GM20000 (cell line): ENCODE results near the gene TMEM33.

Experiments used
- DNase-seq: peaks from one replicate; pipeline ENCODE4 v3.0.0; 2012; ENCODE audit warnings: low spot score
- TF ChIP-seq, protein P1 (sequence below): IDR thresholded peaks from 2 replicates; pipeline ENCODE4 v1.5.1; 2012; ENCODE audit warnings: mild to moderate bottlenecking, control low read depth; ENCODE audit errors: extremely low read depth, missing control alignments

The TMEM33 gene

DNA sequence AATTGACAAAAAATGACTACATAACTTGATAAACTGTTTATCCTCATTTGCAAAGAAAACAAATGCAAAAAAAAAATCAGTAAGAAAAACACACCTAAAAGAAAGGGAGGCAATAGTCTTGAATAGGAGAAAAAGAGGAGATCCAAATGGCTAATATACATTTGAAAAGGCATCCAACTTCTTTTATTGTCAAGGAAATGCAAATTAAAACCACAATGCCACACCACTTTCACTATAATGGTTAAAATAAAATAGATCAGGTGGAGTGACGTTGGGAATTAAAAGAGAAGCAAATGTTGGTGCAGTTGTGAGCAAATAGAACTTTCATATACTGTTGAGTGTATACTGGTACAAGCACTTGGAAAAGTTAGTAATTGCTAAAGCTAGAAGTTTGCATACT is 49.9 kb downstream of the TMEM33 start:
- TF ChIP-seq, protein P1, sequence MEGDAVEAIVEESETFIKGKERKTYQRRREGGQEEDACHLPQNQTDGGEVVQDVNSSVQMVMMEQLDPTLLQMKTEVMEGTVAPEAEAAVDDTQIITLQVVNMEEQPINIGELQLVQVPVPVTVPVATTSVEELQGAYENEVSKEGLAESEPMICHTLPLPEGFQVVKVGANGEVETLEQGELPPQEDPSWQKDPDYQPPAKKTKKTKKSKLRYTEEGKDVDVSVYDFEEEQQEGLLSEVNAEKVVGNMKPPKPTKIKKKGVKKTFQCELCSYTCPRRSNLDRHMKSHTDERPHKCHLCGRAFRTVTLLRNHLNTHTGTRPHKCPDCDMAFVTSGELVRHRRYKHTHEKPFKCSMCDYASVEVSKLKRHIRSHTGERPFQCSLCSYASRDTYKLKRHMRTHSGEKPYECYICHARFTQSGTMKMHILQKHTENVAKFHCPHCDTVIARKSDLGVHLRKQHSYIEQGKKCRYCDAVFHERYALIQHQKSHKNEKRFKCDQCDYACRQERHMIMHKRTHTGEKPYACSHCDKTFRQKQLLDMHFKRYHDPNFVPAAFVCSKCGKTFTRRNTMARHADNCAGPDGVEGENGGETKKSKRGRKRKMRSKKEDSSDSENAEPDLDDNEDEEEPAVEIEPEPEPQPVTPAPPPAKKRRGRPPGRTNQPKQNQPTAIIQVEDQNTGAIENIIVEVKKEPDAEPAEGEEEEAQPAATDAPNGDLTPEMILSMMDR: no peak
- DNase-seq: no peak

DNA sequence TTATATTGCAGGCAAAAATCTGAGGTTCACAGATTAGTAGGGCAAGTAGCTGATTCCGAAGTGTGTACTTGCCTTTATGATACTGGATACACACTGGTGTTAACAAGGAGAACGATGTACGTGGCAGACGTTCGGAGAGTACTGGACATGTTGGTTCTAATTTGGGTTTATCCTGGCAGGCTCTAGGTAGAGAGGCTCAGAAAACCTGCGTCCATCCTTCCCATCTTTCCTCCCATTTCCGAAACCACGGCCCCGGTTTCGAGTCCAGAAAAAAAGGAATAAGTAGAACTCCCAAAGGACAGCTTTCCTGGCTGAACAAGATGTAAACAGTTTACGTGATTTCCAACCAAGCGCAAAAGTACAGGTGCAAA is 54.8 kb downstream of the TMEM33 start:
- TF ChIP-seq, protein P1: no peak
- peak; percentile 10 for DNase-seq

DNA sequence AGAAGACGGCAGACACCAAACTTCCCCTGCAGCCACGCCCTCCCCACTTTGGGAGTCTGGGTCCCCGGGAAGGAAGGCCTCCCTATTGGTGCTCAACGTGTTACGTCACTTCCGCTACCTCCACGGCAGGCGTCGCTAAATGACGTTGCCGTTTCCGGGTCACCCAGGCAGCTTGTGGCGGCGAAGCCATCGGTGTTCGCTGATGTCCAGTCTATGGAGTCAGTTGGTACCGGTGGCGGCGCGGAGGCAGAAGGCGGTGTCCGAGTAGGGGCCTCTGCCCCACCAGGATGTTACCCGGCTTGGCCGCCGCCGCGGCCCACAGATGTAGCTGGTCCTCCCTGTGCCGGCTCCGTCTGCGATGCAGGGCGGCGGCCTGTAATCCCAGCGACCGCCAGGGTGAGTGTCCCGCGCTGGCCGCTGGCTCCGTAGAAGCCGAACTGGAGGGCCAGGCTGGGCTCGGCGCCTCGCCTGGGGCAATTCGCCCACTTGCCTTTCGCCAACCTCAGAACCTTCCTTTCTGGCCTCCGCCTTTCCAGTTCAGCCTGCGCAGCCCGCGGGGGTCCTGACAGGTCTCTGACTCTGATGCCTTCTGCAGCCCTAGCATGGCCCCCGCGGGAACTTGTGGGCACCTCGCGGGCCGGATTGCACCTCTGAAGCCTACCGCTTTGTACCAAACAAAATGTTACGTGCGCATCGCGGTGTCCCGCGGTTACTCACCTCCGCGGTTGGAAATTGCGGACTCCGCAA is 55.3 kb downstream of the TMEM33 start, which contains the start of gene SLC30A9:
Gene SLC30A9, plus strand, starts transcription at position 166 of the 747 bp plus-strand sequence. Its CDS starts 122 bp downstream, at position 288.
- TF ChIP-seq, protein P1: peak; percentile 7
- DNase-seq: peak; percentile 96

DNA sequence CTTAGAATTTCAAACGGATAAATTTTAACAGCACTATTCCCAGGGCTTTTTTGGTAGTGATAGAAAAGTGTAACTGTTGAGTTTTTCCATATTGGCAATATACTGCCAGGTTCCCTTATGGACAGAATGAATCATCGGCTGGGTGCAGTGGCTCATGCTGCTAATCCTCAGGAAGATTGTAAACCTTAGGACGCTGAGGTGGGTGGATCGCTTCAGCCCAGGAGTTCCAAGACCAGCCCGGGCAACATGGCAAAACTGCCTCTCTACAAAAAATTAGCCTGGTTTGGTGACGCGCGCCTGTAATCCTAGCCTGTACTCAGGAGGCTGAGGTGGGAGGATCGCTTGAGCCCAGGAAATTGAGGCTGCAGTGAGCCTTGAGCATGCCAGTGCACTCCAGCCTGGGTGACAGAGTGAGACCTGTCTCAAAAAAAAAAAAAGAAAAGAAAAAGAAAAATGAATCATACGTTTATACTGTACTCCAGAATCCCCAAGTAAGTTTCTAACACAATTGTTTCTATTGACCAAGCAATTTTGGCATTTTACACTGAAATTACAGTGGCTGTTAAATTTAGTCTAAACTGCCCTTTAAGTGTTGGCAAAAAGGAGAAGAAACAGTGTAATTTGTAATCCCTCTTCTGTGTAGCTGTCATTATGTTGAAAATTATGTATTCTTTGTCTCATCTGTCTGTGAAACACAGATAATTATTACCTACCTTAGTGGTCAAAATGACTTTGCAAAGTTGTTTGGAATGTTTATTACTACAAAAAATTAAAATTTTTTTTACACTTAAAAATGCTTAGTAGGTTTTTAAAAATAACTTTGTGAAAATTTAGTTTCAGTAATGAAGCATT is 56.9 kb downstream of the TMEM33 start:
- TF ChIP-seq, protein P1: no peak
- DNase-seq: no peak

DNA sequence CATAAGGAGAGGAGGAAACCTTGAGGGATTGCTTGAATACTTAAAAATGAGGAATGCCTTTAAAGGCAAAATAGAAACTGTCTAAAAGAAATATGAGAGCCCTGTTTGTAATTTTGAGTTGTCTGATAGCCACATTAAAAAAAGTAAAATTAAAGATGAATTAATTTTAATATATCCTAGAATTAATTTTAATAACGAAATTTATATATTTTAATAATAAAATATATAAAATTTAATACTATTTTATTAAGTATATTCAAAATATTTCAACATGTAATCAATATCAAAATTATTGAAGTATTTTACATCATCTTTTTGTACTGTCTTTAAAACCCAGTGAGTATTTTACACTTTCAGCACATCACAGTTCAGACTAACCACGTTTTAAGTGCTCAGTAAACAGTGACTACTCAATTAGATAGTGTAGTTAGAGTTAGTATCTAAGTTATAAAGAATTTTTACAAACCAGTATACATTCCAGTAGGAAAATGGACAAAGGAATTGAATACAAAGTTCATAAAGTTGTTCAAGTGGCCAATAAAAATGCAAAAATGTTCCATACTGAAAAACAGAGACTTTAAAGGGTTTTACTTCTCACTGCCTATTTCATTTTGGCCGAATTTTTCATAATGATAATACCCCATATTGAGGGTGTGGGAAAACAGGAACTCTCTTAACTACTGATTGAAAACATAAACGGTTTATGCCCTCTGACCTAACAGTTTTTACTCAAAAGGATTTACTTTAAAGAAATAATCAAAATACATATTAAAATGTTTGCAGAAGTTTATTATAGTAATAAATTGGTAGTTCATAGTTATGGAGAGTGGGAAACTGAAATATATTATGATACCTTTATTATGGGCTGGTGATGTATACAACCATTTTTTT is 58.0 kb downstream of the TMEM33 start:
- TF ChIP-seq, protein P1: no peak
- no peak for DNase-seq

DNA sequence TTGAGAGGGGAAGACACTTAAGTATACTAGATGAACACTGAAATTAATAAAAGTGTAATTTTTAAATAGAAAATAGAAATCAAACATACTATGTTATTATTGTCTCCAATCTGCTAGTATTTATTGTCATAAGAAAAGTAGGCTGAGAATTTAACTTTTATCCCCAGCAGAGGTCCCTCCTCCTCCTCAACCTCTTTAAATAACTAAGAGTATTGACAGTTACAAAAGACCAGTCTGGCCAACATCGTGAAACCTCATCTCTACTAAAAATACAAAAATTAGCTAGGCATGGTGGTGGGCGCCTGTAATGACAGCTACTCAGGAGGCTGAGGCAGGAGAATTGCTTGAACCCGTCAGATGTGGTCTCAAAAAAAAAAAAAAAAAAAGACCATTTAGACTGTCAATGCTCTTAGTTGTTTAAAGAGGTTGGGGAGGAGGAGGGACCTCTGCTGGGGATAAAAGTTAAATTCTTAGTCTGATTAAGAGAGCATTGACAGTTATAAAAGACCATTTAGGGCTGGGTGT is 59.3 kb downstream of the TMEM33 start:
- TF ChIP-seq, protein P1: no peak
- DNase-seq: no peak
